PC-3 (cell line): ENCODE data around the gene ARID5A. TPM values are rescaled to one million over a fixed set of nuclear protein-coding genes. Genes with fewer than 3 reads are reported as not detected.

Source experiments
- ATAC-seq: fragments of 200-7000 bp; cut with Tn5 transposase; 2 replicates; pipeline ENCODE4 v1.9.1; 2020; ENCODE audit warnings: mild to moderate bottlenecking, moderate library complexity
- BruUV-seq: library from RNA; stranded (reverse); fragments of 400-500 nt; replicated peaks from 2 replicates; lab custom pipeline; 2021; lab: Mats Ljungman, UMichigan
- CTCF ChIA-PET: fragments of 300-600 bp; sonication (Branson Sonifier 250); formaldehyde crosslinking; loops from one replicate; lab custom pipeline; 2022; ENCODE audit warnings: antibody characterized with exemption; lab: Charles Lee
- POLR2A ChIA-PET: fragments of 300-600 bp; sonication (Branson Sonifier 250); formaldehyde crosslinking; loops from one replicate; lab custom pipeline; 2022; ENCODE audit warnings: antibody characterized with exemption; ENCODE audit not compliant: unreplicated experiment; lab: Charles Lee
- DNase-seq: peaks from one replicate; pipeline ENCODE4 v3.0.0-alpha.2; 2015
- H2AFZ ChIP-seq: fragments of 300-600 bp; sonication (generic); 2 replicates; pipeline ENCODE4 v1.6.0; 2016; ENCODE audit warnings: antibody characterized with exemption, low read length
- H3F3A ChIP-seq: fragments of 300-600 bp; sonication (generic); one replicate; pipeline ENCODE4 v1.6.0; 2017; ENCODE audit warnings: antibody characterized with exemption, low read length, control low read depth, mild to moderate bottlenecking; ENCODE audit not compliant: unreplicated experiment
- H3K27ac ChIP-seq: fragments of 300-600 bp; sonication (generic); 2 replicates; pipeline ENCODE4 v1.5.1; 2016; ENCODE audit warnings: mild to moderate bottlenecking, low read length
- H3K27me3 ChIP-seq: fragments of 300-600 bp; sonication (generic); 2 replicates; pipeline ENCODE4 v1.6.1; 2016; ENCODE audit warnings: low read length, mixed read lengths
- H3K36me3 ChIP-seq: fragments of 300-600 bp; sonication (generic); 2 replicates; pipeline ENCODE4 v1.6.1; 2016; ENCODE audit warnings: low read depth, mixed run types, low read length, mixed read lengths
- H3K4me1 ChIP-seq: fragments of 300-600 bp; sonication (generic); 2 replicates; pipeline ENCODE4 v1.5.1; 2016; ENCODE audit warnings: low read length; ENCODE audit not compliant: insufficient read depth
- H3K4me2 ChIP-seq: fragments of 300-600 bp; sonication (generic); 2 replicates; pipeline ENCODE4 v1.6.0; 2016; ENCODE audit warnings: low read length
- H3K4me3 ChIP-seq: fragments of 300-600 bp; sonication (generic); 2 replicates; pipeline ENCODE4 v1.5.1; 2016; ENCODE audit warnings: mild to moderate bottlenecking, low read length, mixed read lengths
- H3K79me2 ChIP-seq: fragments of 300-600 bp; sonication (generic); 2 replicates; pipeline ENCODE4 v1.6.1; 2017; ENCODE audit warnings: low read length, mixed read lengths
- H3K9ac ChIP-seq: fragments of 300-600 bp; sonication (generic); 2 replicates; pipeline ENCODE4 v1.6.0; 2016; ENCODE audit warnings: mild to moderate bottlenecking, low read length
- H3K9me2 ChIP-seq: fragments of 300-600 bp; sonication (generic); replicated peaks from 2 replicates; pipeline ENCODE4 v1.6.1; 2016; ENCODE audit warnings: mixed run types, low read length, mixed read lengths
- H3K9me3 ChIP-seq: fragments of 300-600 bp; sonication (generic); 2 replicates; pipeline ENCODE4 v1.6.1; 2016; ENCODE audit warnings: low read length, mixed read lengths
- H4K20me1 ChIP-seq: fragments of 300-600 bp; sonication (generic); 2 replicates; pipeline ENCODE4 v1.6.1; 2016; ENCODE audit warnings: low read length, mixed read lengths
- CTCF ChIP-seq: fragments of 300-600 bp; sonication (generic); conservative IDR thresholded peaks from 2 replicates; pipeline ENCODE4 v1.5.1; 2017; ENCODE audit warnings: antibody characterized with exemption, low read depth, mild to moderate bottlenecking, low read length
- EZH2 ChIP-seq: fragments of 300-600 bp; sonication (generic); IDR thresholded peaks from one replicate; pipeline ENCODE4 v1.6.1; 2017; ENCODE audit warnings: antibody characterized with exemption, mild to moderate bottlenecking, low read length; ENCODE audit not compliant: unreplicated experiment
- EZH2phosphoT487 ChIP-seq: fragments of 300-600 bp; sonication (generic); IDR thresholded peaks from 2 replicates; pipeline ENCODE4 v1.6.1; 2018; ENCODE audit warnings: mild to moderate bottlenecking, antibody characterized with exemption, low read length, borderline replicate concordance
- intact Hi-C: fragments of 100-400 bp; cut with micrococcal nuclease; formaldehyde crosslinking; loops from 2 replicates; pipeline ENCODE4 v1.9.0; 2023
- total RNA-seq: library from RNA; depleted of rRNA; stranded (reverse); fragments of >200 nt; gene quantifications from 2 replicates; pipeline ENCODE4 v1.2.3, GENCODE V29; 2014

Gene ARID5A
- total RNA-seq, 1 experiment from 2014 or later: 8.2 TPM

- H3K79me2 ChIP-seq: no peaks in the 10 kb centered on the region
- H3K9me2 ChIP-seq: no peaks in the 10 kb centered on the region
- no peak for TF ChIP-seq EZH2
- TF ChIP-seq EZH2phosphoT487: no peak
- TF ChIP-seq CTCF: no peak
- CTCF ChIA-PET: no interaction called here
- H3K36me3 ChIP-seq: no peaks in the 10 kb centered on the region
- H2AFZ ChIP-seq: no peak overlapping the region
- no peak overlapping the region for H3K9ac ChIP-seq
- intact Hi-C loops: no loop called here
- BruUV-seq: no TSS peak
- ATAC-seq: no peak
- peaks cover 27% of the 10 kb centered on the region for H3K4me1 ChIP-seq
- no peaks in the 10 kb centered on the region for H4K20me1 ChIP-seq
- H3F3A ChIP-seq: no peaks in the 10 kb centered on the region
- no peak overlapping the region for H3K27ac ChIP-seq
- no peak for DNase-seq
- H3K27me3 ChIP-seq: no peaks in the 10 kb centered on the region
- POLR2A ChIA-PET: no interaction called here
- H3K9me3 ChIP-seq: no peaks in the 10 kb centered on the region
- H3K4me3 ChIP-seq: no peak overlapping the region
- no peak overlapping the region for H3K4me2 ChIP-seq
Observed at GRCh38 chr2:96558485-96558884, 21.9 kb downstream of the ARID5A start.

GRCh38 chr2:96564026-96564425 is 27.5 kb downstream of the ARID5A start:
- Histone ChIP-seq H3K9me3 (no peaks in the 10 kb centered on the region), H3K36me3 (no peaks in the 10 kb centered on the region), H4K20me1 (no peaks in the 10 kb centered on the region), H3K27me3 (no peaks in the 10 kb centered on the region), H3K4me3 (no peak overlapping the region), H3K4me2 (no peak overlapping the region), H3K9me2 (no peaks in the 10 kb centered on the region), H3K9ac (no peak overlapping the region), H3F3A (no peaks in the 10 kb centered on the region), H3K79me2 (no peaks in the 10 kb centered on the region), H3K4me1 (no peaks in the 10 kb centered on the region), H3K27ac (no peak overlapping the region), H2AFZ (no peak overlapping the region)
- DNase-seq: no peak
- intact Hi-C loops: no loop called here
- TF ChIP-seq CTCF: no peak
- no peak for TF ChIP-seq EZH2phosphoT487
- TF ChIP-seq EZH2: no peak
- ATAC-seq: no peak
- CTCF ChIA-PET: no interaction called here
- BruUV-seq: no TSS peak
- POLR2A ChIA-PET: no interaction called here

GRCh38 chr2:96564563-96564962 is 28.0 kb downstream of the ARID5A start:
- intact Hi-C loops: no loop called here
- no peak for TF ChIP-seq EZH2phosphoT487
- no peak for TF ChIP-seq EZH2
- TF ChIP-seq CTCF: no peak
- BruUV-seq: no TSS peak
- H3K27me3 ChIP-seq: no peaks in the 10 kb centered on the region
- H3K27ac ChIP-seq: no peak overlapping the region
- no peaks in the 10 kb centered on the region for H3F3A ChIP-seq
- no peak overlapping the region for H3K4me3 ChIP-seq
- ChIA-PET POLR2A (no interaction called here), CTCF (no interaction called here)
- H3K4me2 ChIP-seq: no peak overlapping the region
- H4K20me1 ChIP-seq: no peaks in the 10 kb centered on the region
- H3K79me2 ChIP-seq: no peaks in the 10 kb centered on the region
- H3K4me1 ChIP-seq: no peaks in the 10 kb centered on the region
- DNase-seq (no peak), ATAC-seq (no peak)
- H3K9me2 ChIP-seq: no peaks in the 10 kb centered on the region
- no peak overlapping the region for H2AFZ ChIP-seq
- H3K9ac ChIP-seq: no peak overlapping the region
- H3K9me3 ChIP-seq: no peaks in the 10 kb centered on the region
- no peaks in the 10 kb centered on the region for H3K36me3 ChIP-seq
